Adrenal gland (tissue), 5 donors: ENCODE data around the gene TLCD5.

Experiments used
- POLR2A ChIP-seq, 2 donors: fragments of 450-650 bp; IDR thresholded peaks; one replicate each; pipeline ENCODE4 v1.6.1; 2017; ENCODE audit warnings: antibody characterized with exemption in 2 of 2, mild to moderate bottlenecking in 2 of 2, moderate library complexity in 1 of 2
- TF ChIP-seq, protein P1 (sequence below), 6 experiments: fragments of 450-650 bp in 4 of 6; fragments of 200-600 bp in 2 of 6; sonication (generic) in 1 of 6; IDR thresholded peaks; 1 replicate in 5 of 6; 2 replicates in 1 of 6; pipeline versions ENCODE4 v1.5.1 to v1.8.0; 2016 to 2021; ENCODE audit warnings: antibody characterized with exemption in 6 of 6, mild to moderate bottlenecking in 2 of 6, moderate library complexity in 1 of 6
- donor health status: DM: no; HTN: no; CAD: no.

DNA sequence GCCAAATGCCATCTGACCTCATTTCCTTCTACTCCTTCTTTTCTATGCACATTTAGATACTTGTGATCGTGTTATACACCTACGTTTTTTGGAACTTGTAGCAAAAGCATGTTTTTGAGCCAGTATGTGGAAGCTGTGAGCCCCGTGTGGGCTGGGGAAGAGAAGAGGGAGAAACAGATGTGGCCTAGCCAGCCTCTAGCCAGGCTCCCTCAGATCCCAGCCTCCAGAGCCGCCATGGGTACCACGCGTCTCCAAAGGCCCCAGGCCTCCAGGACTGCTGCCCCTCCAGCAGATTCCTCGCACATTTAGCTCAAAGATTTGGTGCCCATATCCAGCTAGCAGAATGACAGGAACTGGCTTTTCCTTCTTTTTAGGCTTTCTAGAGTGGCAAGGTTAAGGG is 17.0 kb upstream of the TLCD5 start:
- no peak for TF ChIP-seq POLR2A (IDR thresholded peaks at IDR 0.05)
- TF ChIP-seq, protein P1, sequence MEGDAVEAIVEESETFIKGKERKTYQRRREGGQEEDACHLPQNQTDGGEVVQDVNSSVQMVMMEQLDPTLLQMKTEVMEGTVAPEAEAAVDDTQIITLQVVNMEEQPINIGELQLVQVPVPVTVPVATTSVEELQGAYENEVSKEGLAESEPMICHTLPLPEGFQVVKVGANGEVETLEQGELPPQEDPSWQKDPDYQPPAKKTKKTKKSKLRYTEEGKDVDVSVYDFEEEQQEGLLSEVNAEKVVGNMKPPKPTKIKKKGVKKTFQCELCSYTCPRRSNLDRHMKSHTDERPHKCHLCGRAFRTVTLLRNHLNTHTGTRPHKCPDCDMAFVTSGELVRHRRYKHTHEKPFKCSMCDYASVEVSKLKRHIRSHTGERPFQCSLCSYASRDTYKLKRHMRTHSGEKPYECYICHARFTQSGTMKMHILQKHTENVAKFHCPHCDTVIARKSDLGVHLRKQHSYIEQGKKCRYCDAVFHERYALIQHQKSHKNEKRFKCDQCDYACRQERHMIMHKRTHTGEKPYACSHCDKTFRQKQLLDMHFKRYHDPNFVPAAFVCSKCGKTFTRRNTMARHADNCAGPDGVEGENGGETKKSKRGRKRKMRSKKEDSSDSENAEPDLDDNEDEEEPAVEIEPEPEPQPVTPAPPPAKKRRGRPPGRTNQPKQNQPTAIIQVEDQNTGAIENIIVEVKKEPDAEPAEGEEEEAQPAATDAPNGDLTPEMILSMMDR (IDR thresholded peaks at IDR 0.05) = no peak
